Measurements from ENCODE around the gene APOBEC3A.

- TF ChIP-seq POLR2A (IDR thresholded peaks at IDR 0.05), result no peak
- TF ChIP-seq CTCF (IDR thresholded peaks at IDR 0.05), result no peak
- no peak for TF ChIP-seq EP300 (IDR thresholded peaks at IDR 0.05; ENCODE audit: low read depth)
- no peak for TF ChIP-seq POLR2AphosphoS5 (IDR thresholded peaks at IDR 0.05)
Observed at GRCh38 chr22:38911434-38911833, 46.0 kb upstream of the APOBEC3A start.
